Stimulated activated naive CD8-positive, alpha-beta T cell treated with anti-CD3 and anti-CD28 coated beads, Interleukin-15, Interleukin-2, amounts not matched to agents 100 ng/mL and 50 ng/mL, for 24 hours (primary cell): ENCODE measurements around the gene MBD3L2.
"Not testable (repeated sequence)": the region's sequence is repeated elsewhere in the genome, so short reads cannot be mapped to it uniquely, and the experiment has no call there.

Experiments used
- H3K27ac Mint-ChIP-seq: one replicate; pipeline ENCODE4 v1.8.0; 2021; ENCODE audit warnings: mild to moderate bottlenecking, mixed read lengths
- H3K27me3 Mint-ChIP-seq: one replicate; pipeline ENCODE4 v1.8.0; 2021; ENCODE audit warnings: mixed read lengths
- H3K36me3 Mint-ChIP-seq: one replicate; pipeline ENCODE4 v1.8.0; 2021; ENCODE audit warnings: low read depth, mixed read lengths
- H3K4me1 Mint-ChIP-seq: one replicate; pipeline ENCODE4 v1.8.0; 2021; ENCODE audit warnings: low read depth, mixed read lengths
- H3K4me3 Mint-ChIP-seq: one replicate; pipeline ENCODE4 v1.8.0; 2021; ENCODE audit warnings: mild to moderate bottlenecking, mixed read lengths
- H3K9me3 Mint-ChIP-seq: one replicate; pipeline ENCODE4 v1.8.0; 2021; ENCODE audit warnings: mixed read lengths

MBD3L2 gene

GRCh38 chr19:7051421-7051820, 2.3 kb downstream of the MBD3L2 start:
- not testable (repeated sequence) for H3K4me1 Mint-ChIP-seq, H3K4me3 Mint-ChIP-seq, H3K27ac Mint-ChIP-seq, H3K9me3 Mint-ChIP-seq, H3K36me3 Mint-ChIP-seq, H3K27me3 Mint-ChIP-seq

GRCh38 chr19:7052896-7053295, 3.8 kb downstream of the MBD3L2 start:
- H3K27me3 Mint-ChIP-seq, H3K36me3 Mint-ChIP-seq, H3K9me3 Mint-ChIP-seq, H3K4me1 Mint-ChIP-seq, H3K4me3 Mint-ChIP-seq, H3K27ac Mint-ChIP-seq: not testable (repeated sequence)

DNA sequence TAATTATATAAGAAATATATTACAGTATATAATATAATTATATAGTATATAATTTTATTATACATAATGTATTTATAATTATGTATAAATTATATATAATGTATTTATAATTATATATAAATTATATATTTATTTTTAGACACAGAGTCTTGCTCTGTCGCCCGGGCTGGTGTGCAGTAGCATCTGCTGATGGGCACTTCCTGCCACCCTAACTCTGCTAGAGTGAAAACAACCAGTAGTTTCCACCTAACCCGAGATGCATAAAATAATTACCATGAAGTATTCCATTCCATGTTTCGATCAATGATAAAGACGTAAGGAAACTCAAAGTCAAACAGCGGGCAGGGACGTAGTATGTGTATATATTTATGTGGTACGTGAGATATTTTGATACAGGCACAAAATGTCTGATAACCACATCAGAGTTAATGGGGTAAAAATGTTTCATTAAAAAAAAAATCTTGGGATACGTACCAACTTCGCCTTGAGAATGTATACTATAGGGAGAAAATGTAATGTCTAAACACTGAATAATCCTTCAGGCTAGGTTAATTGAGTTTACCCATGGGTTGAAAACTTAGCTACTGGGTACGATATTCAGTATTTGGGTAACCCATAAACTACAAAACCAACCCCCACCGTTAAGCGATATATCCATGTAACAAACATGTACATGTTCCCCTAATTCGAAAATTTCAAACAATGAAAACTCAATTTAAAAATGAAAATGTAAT, 5.7 kb downstream of the MBD3L2 start:
- H3K27me3 Mint-ChIP-seq, H3K9me3 Mint-ChIP-seq, H3K4me3 Mint-ChIP-seq, H3K4me1 Mint-ChIP-seq, H3K36me3 Mint-ChIP-seq, H3K27ac Mint-ChIP-seq: not testable (repeated sequence)

GRCh38 chr19:7055679-7056078, 6.6 kb downstream of the MBD3L2 start:
- not testable (repeated sequence) for H3K4me1 Mint-ChIP-seq, H3K36me3 Mint-ChIP-seq, H3K27me3 Mint-ChIP-seq, H3K4me3 Mint-ChIP-seq, H3K9me3 Mint-ChIP-seq, H3K27ac Mint-ChIP-seq

DNA sequence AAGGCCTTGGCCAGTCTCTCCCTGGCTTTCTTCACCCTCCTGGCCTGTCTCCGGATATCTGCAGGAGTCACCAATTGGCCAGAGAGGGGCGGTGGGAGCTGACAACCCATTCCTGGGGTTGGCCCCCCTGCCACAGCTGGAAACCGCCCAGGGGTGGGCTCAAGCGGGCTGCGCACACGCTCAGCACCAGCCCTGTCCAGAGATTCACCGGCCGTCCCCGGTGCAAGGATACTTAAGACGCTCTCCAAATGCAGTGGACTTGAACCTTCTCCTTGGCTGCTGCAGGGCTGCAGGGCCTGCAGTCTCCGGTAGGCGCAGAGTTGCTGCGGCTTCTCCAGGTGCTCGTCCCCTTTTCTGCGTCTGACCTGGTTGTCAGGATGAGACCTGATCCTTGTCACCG, 7.2 kb downstream of the MBD3L2 start:
- not testable (repeated sequence) for H3K9me3 Mint-ChIP-seq, H3K36me3 Mint-ChIP-seq, H3K4me1 Mint-ChIP-seq, H3K4me3 Mint-ChIP-seq, H3K27me3 Mint-ChIP-seq, H3K27ac Mint-ChIP-seq

DNA sequence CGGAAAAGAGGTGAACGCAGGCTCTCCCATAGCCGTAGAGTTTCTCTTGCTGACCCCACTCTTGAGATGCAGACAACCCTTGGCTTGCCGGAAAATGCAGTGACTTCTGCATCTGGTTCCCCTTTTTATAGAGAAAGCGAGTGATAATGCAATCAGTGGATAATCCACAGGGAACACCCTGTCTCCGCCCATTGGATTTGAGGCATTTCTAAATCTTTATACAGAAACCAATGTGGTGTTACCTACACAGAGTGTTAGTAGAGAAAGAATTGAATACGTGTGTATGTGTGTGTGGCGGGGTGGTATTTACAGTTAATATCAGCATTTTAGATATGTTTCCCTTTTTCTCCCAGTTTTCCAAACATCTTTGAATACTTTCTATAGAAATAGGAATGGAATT, 9.5 kb downstream of the MBD3L2 start, which contains the start of gene MBD3L3:
Gene MBD3L3 (minus strand): TSS at position 101 of the 400 bp plus-strand sequence. CDS start 71 bp downstream, at position 30.
- not testable (repeated sequence) for H3K27me3 Mint-ChIP-seq, H3K9me3 Mint-ChIP-seq, H3K4me3 Mint-ChIP-seq, H3K27ac Mint-ChIP-seq, H3K36me3 Mint-ChIP-seq, H3K4me1 Mint-ChIP-seq

DNA sequence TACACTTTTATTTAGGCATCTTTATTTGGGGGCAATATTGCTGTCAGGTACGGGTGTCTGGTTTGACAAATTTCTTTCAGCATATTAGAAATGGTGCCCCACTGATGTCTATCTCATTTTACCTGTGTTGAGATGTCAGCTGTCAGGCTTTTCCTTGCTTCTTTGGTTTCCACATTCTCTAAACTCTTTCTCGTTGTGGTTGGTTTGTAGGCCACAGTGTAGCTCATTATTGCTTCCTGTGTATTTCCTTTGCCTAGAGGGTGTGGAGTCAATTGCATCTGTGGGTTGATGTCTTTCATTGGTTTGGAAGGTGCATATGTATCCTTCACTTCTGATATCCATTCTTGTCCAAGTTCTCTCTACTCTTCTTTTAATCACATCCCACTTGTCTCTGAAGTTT, 10.9 kb downstream of the MBD3L2 start:
- not testable (repeated sequence) for H3K4me3 Mint-ChIP-seq, H3K27ac Mint-ChIP-seq, H3K9me3 Mint-ChIP-seq, H3K36me3 Mint-ChIP-seq, H3K4me1 Mint-ChIP-seq, H3K27me3 Mint-ChIP-seq

- Mint-ChIP-seq H3K27me3 (no peaks in the 10 kb centered on the region), H3K27ac (no peak overlapping the region), H3K4me1 (no peaks in the 10 kb centered on the region), H3K4me3 (no peak overlapping the region), H3K36me3 (no peaks in the 10 kb centered on the region), H3K9me3 (no peaks in the 10 kb centered on the region)
Observed at GRCh38 chr19:7063339-7063738, 14.2 kb downstream of the MBD3L2 start.

DNA sequence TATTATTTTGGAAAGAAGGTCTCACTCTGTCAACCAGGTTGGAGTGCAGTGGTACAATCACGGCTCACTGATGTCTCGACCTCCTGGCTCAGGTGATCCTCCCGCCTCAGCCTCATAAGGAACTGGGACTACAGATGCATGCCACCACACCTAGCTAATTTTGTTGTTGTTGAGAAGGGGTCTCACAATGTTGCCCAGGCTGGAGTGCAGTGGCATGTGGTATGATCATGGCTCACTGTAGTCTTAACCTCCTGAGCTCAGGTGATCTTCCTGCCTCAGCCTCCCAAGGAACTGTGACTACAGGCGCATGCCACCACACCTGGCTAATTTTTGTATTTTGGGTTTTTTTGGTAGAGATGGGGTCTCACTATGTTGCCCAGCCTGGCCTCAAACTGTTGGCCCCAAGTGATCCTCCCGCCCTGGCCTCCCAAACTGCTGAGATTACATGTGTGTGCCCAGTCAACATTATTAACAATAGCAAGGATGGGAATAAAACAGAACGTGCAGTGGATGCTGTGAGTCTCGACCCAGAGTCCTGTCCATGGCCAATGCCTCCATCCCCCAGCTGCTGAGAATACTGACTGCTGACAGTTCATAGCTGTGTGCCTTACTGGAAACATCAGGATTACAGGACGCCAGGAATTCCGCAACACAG, 14.8 kb downstream of the MBD3L2 start:
- H3K9me3 Mint-ChIP-seq: no peaks in the 10 kb centered on the region
- no peak overlapping the region for H3K27ac Mint-ChIP-seq
- no peaks in the 10 kb centered on the region for H3K36me3 Mint-ChIP-seq
- H3K4me3 Mint-ChIP-seq: no peak overlapping the region
- H3K27me3 Mint-ChIP-seq: no peaks in the 10 kb centered on the region
- H3K4me1 Mint-ChIP-seq: peaks cover 2% of the 10 kb centered on the region

- not testable (repeated sequence) for H3K36me3 Mint-ChIP-seq, H3K9me3 Mint-ChIP-seq, H3K27me3 Mint-ChIP-seq, H3K4me3 Mint-ChIP-seq, H3K27ac Mint-ChIP-seq
- H3K4me1 Mint-ChIP-seq: peaks cover 22% of the 10 kb centered on the region
Observed at GRCh38 chr19:7067122-7067521, 18.0 kb downstream of the MBD3L2 start.

GRCh38 chr19:7067716-7068115, 18.6 kb downstream of the MBD3L2 start:
- Mint-ChIP-seq H3K9me3 (no peaks in the 10 kb centered on the region), H3K4me1 (peaks cover 28% of the 10 kb centered on the region), H3K36me3 (peaks cover 15% of the 10 kb centered on the region), H3K27me3 (no peaks in the 10 kb centered on the region), H3K4me3 (no peak overlapping the region), H3K27ac (no peak overlapping the region)

- no peaks in the 10 kb centered on the region for H3K27me3 Mint-ChIP-seq
Observed at GRCh38 chr19:7068599-7068998, 19.5 kb downstream of the MBD3L2 start.

GRCh38 chr19:7069042-7069903, 20.2 kb downstream of the MBD3L2 start, which contains the start of gene ZNF557:
Gene ZNF557 (plus strand): TSS chr19:7069703. CDS start chr19:7075075, 5,372 bp downstream.
- H3K4me1 Mint-ChIP-seq: peaks cover 28% of the 10 kb centered on the region
- H3K4me3 Mint-ChIP-seq: peak within 1 kb of the TSS; percentile 95
- no peaks in the 10 kb centered on the region for H3K27me3 Mint-ChIP-seq
- peaks cover 27% of the 10 kb centered on the region for H3K36me3 Mint-ChIP-seq
- peak within 1 kb of the TSS; percentile 85 for H3K27ac Mint-ChIP-seq
- no peaks in the 10 kb centered on the region for H3K9me3 Mint-ChIP-seq

More at GRCh38 chr19:7068599-7068998, 19.5 kb downstream of the MBD3L2 start:
- Mint-ChIP-seq H3K4me3 (peak overlapping the region; percentile 95), H3K27ac (peak overlapping the region; percentile 85), H3K4me1 (peaks cover 28% of the 10 kb centered on the region), H3K9me3 (no peaks in the 10 kb centered on the region), H3K36me3 (peaks cover 21% of the 10 kb centered on the region)

GRCh38 chr19:7069904-7070226, 20.7 kb downstream of the MBD3L2 start:
- Mint-ChIP-seq H3K9me3 (no peaks in the 10 kb centered on the region), H3K27me3 (no peaks in the 10 kb centered on the region), H3K36me3 (peaks cover 33% of the 10 kb centered on the region)

GRCh38 chr19:7072541-7072940, 23.4 kb downstream of the MBD3L2 start:
- peaks cover 28% of the 10 kb centered on the region for H3K4me1 Mint-ChIP-seq
- H3K27me3 Mint-ChIP-seq: no peaks in the 10 kb centered on the region
- no peak overlapping the region for H3K27ac Mint-ChIP-seq
- H3K9me3 Mint-ChIP-seq: peaks cover 2% of the 10 kb centered on the region
- H3K36me3 Mint-ChIP-seq: peaks cover 59% of the 10 kb centered on the region
- peak overlapping the region; percentile 48 for H3K4me3 Mint-ChIP-seq

More at GRCh38 chr19:7069904-7070226, 20.7 kb downstream of the MBD3L2 start:
- peaks cover 28% of the 10 kb centered on the region for H3K4me1 Mint-ChIP-seq
- H3K27ac Mint-ChIP-seq: peak overlapping the region; percentile 85
- H3K4me3 Mint-ChIP-seq: peak overlapping the region; percentile 95
